ENCODE data around the gene IL17REL. TPM values are rescaled to one million over a fixed set of nuclear protein-coding genes. Genes with fewer than 3 reads are reported as not detected.

IL17REL gene
- total and polyA plus RNA-seq, 10 of the 15 experiments (the other 5 are each of a cell fraction or from before 2014, with no cell fraction given) = 0.03 TPM; not detected in 9

DNA sequence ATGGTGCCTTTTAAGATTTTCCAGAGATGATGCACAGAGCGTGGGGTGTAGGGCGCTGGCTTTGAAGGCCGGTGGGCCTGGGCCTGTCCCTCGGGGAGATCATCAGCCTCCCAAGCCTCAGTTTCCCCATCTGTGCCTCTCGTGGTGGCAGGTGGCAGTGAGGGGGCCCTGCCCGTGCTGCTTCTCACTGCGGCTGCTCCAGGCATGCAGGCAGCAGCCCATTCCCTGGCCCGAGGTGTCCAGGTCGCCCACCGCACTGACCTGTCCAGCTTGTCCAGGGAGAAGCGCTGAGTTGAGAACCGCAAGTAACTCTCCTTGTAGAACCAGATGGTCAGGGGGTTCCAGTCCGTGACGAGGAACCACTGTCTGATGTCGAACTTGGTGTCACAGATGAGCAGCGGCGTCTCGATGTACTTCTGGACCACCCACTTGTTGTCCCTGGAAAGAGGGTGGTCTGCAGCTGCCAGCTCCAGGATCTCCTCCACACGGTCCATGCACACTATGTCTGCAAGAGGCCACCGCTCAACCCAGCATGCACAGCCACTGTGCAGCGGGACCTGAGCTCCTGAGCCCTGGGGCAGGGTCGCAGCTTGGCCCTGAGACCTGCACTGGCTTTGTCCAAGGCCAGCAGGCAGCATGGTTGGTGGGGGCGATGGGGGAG lies 20.5 kb upstream of the IL17REL start:
- BruUV-seq (replicated peaks) = no TSS peak
- intact Hi-C loops (cut with micrococcal nuclease; ENCODE audit: unreplicated experiment) (no loop called here), in situ Hi-C loops (cut with MboI) (loop anchor here (5.0 to 25.0 kb wide), 2 partner anchors 101 to 696 kb away; no protein-coding TSS in a partner anchor)
- H3K4me1 ChIP-seq (ENCODE audit: control insufficient read depth, insufficient read depth, low read length) = peaks cover 6% of the 10 kb centered on the region; the same call in 1 of the 2 replicates
- H3K27me3 ChIP-seq (replicated peaks in 1 of 2; ENCODE audit: control insufficient read depth in 2 of 2, insufficient read depth in 2 of 2, low read length in 1 of 2) = peaks cover 0 to 4% of the 10 kb centered on the region in 2 experiments; a peak in 1 of 4 replicates
- FAIRE-seq (no peak), ATAC-seq (no peak), DNase-seq (ENCODE audit: low read depth, low spot score) (no peak)
- H3K79me2 ChIP-seq (ENCODE audit: control insufficient read depth, insufficient read depth, low read length) = no peaks in the 10 kb centered on the region
- ChIA-PET SMC1A (ENCODE audit: uncharacterized antibody, unreplicated experiment) (no interaction called here), POLR2A (no interaction called here), CTCF (interaction anchor here (3.9 to 4.5 kb wide), 2 partner anchors 39 to 102 kb away, joined by 47 to 79 read pairs; no protein-coding TSS in a partner anchor), RAD21 (ENCODE audit: unreplicated experiment) (interaction anchor here (0.9 kb wide), 1 partner anchor 73 kb away, joined by 4 read pairs; no protein-coding TSS in a partner anchor)
- no peak overlapping the region for H3K4me3 ChIP-seq
- H2AFZ ChIP-seq (ENCODE audit: control insufficient read depth, low read depth, low read length) = no peak overlapping the region
- H3K9me3 ChIP-seq (replicated peaks; ENCODE audit: control insufficient read depth, insufficient read depth, low read length) = no peaks in the 10 kb centered on the region
- 67% methylated on average over 23 of the region's 23 CpGs for WGBS (ENCODE audit: insufficient coverage, insufficient replicate concordance, low lambda C conversion rate, missing lambda C conversion rate)
- no peak overlapping the region for H3K9ac ChIP-seq (ENCODE audit: control insufficient read depth, insufficient read depth, low read length)
- H3K27ac ChIP-seq (ENCODE audit: control insufficient read depth, insufficient read depth) = no peak overlapping the region
- no peaks in the 10 kb centered on the region for H3K36me3 ChIP-seq (ENCODE audit: control insufficient read depth in 2 of 2, insufficient read depth in 2 of 2, low read length in 1 of 2)
- H3K4me2 ChIP-seq (ENCODE audit: control insufficient read depth, insufficient read depth) = no peak overlapping the region
- no peaks in the 10 kb centered on the region for H4K20me1 ChIP-seq (ENCODE audit: control insufficient read depth, insufficient read depth)
- no peak for TF ChIP-seq POLR2AphosphoS5 (IDR thresholded peaks at IDR 0.05; ENCODE audit: low read length)
- TF ChIP-seq STAT3 (IDR thresholded peaks at IDR 0.05; ENCODE audit: low read depth, low read length) = no peak
- TF ChIP-seq, protein P1, sequence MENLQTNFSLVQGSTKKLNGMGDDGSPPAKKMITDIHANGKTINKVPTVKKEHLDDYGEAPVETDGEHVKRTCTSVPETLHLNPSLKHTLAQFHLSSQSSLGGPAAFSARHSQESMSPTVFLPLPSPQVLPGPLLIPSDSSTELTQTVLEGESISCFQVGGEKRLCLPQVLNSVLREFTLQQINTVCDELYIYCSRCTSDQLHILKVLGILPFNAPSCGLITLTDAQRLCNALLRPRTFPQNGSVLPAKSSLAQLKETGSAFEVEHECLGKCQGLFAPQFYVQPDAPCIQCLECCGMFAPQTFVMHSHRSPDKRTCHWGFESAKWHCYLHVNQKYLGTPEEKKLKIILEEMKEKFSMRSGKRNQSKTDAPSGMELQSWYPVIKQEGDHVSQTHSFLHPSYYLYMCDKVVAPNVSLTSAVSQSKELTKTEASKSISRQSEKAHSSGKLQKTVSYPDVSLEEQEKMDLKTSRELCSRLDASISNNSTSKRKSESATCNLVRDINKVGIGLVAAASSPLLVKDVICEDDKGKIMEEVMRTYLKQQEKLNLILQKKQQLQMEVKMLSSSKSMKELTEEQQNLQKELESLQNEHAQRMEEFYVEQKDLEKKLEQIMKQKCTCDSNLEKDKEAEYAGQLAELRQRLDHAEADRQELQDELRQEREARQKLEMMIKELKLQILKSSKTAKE (IDR thresholded peaks at IDR 0.05; ENCODE audit: low read depth, poor library complexity, severe bottlenecking) = no peak
- TF ChIP-seq SIX5 (IDR thresholded peaks at IDR 0.05; ENCODE audit: low read depth, low read length, severe bottlenecking) = no peak
- TF ChIP-seq SP1 (IDR thresholded peaks at IDR 0.05; ENCODE audit: low read depth, low read length) = no peak
- no peak for TF ChIP-seq EZH2 (IDR thresholded peaks at IDR 0.05; ENCODE audit: borderline replicate concordance, control insufficient read depth, low read depth, low read length)
- TF ChIP-seq, protein P2, sequence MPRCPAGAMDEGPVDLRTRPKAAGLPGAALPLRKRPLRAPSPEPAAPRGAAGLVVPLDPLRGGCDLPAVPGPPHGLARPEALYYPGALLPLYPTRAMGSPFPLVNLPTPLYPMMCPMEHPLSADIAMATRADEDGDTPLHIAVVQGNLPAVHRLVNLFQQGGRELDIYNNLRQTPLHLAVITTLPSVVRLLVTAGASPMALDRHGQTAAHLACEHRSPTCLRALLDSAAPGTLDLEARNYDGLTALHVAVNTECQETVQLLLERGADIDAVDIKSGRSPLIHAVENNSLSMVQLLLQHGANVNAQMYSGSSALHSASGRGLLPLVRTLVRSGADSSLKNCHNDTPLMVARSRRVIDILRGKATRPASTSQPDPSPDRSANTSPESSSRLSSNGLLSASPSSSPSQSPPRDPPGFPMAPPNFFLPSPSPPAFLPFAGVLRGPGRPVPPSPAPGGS (IDR thresholded peaks at IDR 0.05; ENCODE audit: borderline replicate concordance, insufficient read depth, low read depth, low read length, poor library complexity, severe bottlenecking) = no peak
- TF ChIP-seq, protein P3, sequence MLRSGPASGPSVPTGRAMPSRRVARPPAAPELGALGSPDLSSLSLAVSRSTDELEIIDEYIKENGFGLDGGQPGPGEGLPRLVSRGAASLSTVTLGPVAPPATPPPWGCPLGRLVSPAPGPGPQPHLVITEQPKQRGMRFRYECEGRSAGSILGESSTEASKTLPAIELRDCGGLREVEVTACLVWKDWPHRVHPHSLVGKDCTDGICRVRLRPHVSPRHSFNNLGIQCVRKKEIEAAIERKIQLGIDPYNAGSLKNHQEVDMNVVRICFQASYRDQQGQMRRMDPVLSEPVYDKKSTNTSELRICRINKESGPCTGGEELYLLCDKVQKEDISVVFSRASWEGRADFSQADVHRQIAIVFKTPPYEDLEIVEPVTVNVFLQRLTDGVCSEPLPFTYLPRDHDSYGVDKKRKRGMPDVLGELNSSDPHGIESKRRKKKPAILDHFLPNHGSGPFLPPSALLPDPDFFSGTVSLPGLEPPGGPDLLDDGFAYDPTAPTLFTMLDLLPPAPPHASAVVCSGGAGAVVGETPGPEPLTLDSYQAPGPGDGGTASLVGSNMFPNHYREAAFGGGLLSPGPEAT (IDR thresholded peaks at IDR 0.05; ENCODE audit: low read depth) = no peak
- no peak for TF ChIP-seq TBL1XR1 (IDR thresholded peaks at IDR 0.05; ENCODE audit: low read depth, low read length)
- TF ChIP-seq, protein P4, sequence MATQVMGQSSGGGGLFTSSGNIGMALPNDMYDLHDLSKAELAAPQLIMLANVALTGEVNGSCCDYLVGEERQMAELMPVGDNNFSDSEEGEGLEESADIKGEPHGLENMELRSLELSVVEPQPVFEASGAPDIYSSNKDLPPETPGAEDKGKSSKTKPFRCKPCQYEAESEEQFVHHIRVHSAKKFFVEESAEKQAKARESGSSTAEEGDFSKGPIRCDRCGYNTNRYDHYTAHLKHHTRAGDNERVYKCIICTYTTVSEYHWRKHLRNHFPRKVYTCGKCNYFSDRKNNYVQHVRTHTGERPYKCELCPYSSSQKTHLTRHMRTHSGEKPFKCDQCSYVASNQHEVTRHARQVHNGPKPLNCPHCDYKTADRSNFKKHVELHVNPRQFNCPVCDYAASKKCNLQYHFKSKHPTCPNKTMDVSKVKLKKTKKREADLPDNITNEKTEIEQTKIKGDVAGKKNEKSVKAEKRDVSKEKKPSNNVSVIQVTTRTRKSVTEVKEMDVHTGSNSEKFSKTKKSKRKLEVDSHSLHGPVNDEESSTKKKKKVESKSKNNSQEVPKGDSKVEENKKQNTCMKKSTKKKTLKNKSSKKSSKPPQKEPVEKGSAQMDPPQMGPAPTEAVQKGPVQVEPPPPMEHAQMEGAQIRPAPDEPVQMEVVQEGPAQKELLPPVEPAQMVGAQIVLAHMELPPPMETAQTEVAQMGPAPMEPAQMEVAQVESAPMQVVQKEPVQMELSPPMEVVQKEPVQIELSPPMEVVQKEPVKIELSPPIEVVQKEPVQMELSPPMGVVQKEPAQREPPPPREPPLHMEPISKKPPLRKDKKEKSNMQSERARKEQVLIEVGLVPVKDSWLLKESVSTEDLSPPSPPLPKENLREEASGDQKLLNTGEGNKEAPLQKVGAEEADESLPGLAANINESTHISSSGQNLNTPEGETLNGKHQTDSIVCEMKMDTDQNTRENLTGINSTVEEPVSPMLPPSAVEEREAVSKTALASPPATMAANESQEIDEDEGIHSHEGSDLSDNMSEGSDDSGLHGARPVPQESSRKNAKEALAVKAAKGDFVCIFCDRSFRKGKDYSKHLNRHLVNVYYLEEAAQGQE (IDR thresholded peaks at IDR 0.05; ENCODE audit: low read depth, low read length) = no peak
- TF ChIP-seq ATF7 (IDR thresholded peaks at IDR 0.05; ENCODE audit: low read depth) = no peak
- TF ChIP-seq, protein P5, sequence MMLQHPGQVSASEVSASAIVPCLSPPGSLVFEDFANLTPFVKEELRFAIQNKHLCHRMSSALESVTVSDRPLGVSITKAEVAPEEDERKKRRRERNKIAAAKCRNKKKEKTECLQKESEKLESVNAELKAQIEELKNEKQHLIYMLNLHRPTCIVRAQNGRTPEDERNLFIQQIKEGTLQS (IDR thresholded peaks at IDR 0.05; ENCODE audit: borderline replicate concordance, extremely low read depth, low read depth, low read length) = no peak
- TF ChIP-seq CHD1 (IDR thresholded peaks at IDR 0.05; ENCODE audit: low read depth, low read length) = no peak
- no peak for TF ChIP-seq RAD51 (IDR thresholded peaks at IDR 0.05)
